HepG2 (cell line): ENCODE measurements around the gene GPR158. TPM values are rescaled to one million over a fixed set of nuclear protein-coding genes. Genes with fewer than 3 reads are reported as not detected.

Experiments used
- ATAC-seq: fragments of 200-7000 bp; cut with Tn5 transposase; 3 replicates; pipeline ENCODE4 v1.9.1; 2020; ENCODE audit warnings: mild to moderate bottlenecking, moderate library complexity
- BruUV-seq: library from RNA; stranded (reverse); fragments of 400-500 nt; replicated peaks from 2 replicates; lab custom pipeline; 2021; lab: Mats Ljungman, UMichigan
- CTCF ChIA-PET: fragments of 300-600 bp; formaldehyde crosslinking; extraction: SDS; loops from one replicate; lab custom pipeline; 2021; ENCODE audit warnings: low total read pairs, inconsistent platforms, low intra/inter-chr PET ratio; lab: Yijun Ruan, JAX
- POLR2A ChIA-PET: fragments of 350-600 bp; sonication (Branson Sonifier 250); formaldehyde crosslinking; loops from one replicate; lab custom pipeline; 2020; ENCODE audit warnings: antibody characterized with exemption, inconsistent platforms; lab: Yijun Ruan, JAX
- DNase-seq: peaks from one replicate; pipeline ENCODE4 v3.0.0-alpha.2; 2015; ENCODE audit warnings: low spot score
- FAIRE-seq: peaks from 3 replicates; lab custom pipeline; 2011; peaks lifted over from hg19 to GRCh38; lab: Jason Lieb, UNC
- H2AFZ ChIP-seq: one replicate; pipeline ENCODE4 v1.6.1; 2011; ENCODE audit warnings: low read length, inconsistent platforms
- H3K27ac ChIP-seq: fragments of 300-600 bp; 3 replicates; pipeline ENCODE4 v1.8.0; 2011; ENCODE audit warnings: mixed run types, mild to moderate bottlenecking, mixed read lengths, low read length, inconsistent platforms; ENCODE audit not compliant: insufficient read depth; ENCODE audit errors: extremely low read length
- H3K27me3 ChIP-seq, 2 experiments: fragments of 200-600 bp in 1 of 2; 2 replicates in 1 of 2; 3 replicates in 1 of 2; pipeline versions ENCODE4 v1.6.0 to v1.8.0; 2011; ENCODE audit warnings: low read length in 2 of 2, mild to moderate bottlenecking in 2 of 2, moderate library complexity in 2 of 2, inconsistent platforms in 1 of 2; ENCODE audit not compliant: insufficient read depth in 2 of 2, control insufficient read depth in 1 of 2
- H3K36me3 ChIP-seq, 2 experiments: fragments of 200-600 bp in 1 of 2; replicated peaks in 1 of 2; 2 replicates in 1 of 2; 3 replicates in 1 of 2; pipeline versions ENCODE4 v1.5.1 to v1.8.0; 2011; ENCODE audit warnings: low read length in 2 of 2, inconsistent platforms in 1 of 2; ENCODE audit not compliant: insufficient read depth in 2 of 2, control insufficient read depth in 1 of 2
- H3K4me1 ChIP-seq: 2 replicates; pipeline ENCODE4 v1.5.1; 2012; ENCODE audit warnings: low read length, inconsistent platforms; ENCODE audit not compliant: insufficient read depth
- H3K4me2 ChIP-seq: 2 replicates; pipeline ENCODE4 v1.6.0; 2011; ENCODE audit warnings: low read depth, low read length, inconsistent platforms
- H3K4me3 ChIP-seq, 3 experiments: fragments of 200-600 bp in 1 of 3; sonication (generic), shearing (Covaris generic) in 1 of 3; replicated peaks in 1 of 3; 2 replicates each; pipeline ENCODE4 v1.5.1; 2011 to 2016; ENCODE audit warnings: low read length in 3 of 3, inconsistent platforms in 2 of 3, low read depth in 2 of 3, mild to moderate bottlenecking in 2 of 3, control low read depth in 1 of 3, mixed read lengths in 1 of 3; ENCODE audit not compliant: insufficient read depth in 1 of 3
- H3K79me2 ChIP-seq: one replicate; pipeline ENCODE4 v1.6.1; 2011; ENCODE audit warnings: low read length, inconsistent platforms; ENCODE audit not compliant: insufficient read depth
- H3K9ac ChIP-seq: 2 replicates; pipeline ENCODE4 v1.6.0; 2011; ENCODE audit warnings: mild to moderate bottlenecking, low read depth, low read length, inconsistent platforms; ENCODE audit not compliant: insufficient read depth
- H3K9me3 ChIP-seq: 2 replicates; pipeline ENCODE4 v1.5.1; 2012; ENCODE audit warnings: mild to moderate bottlenecking, low read length
- H4K20me1 ChIP-seq: 2 replicates; pipeline ENCODE4 v1.6.0; 2011; ENCODE audit warnings: inconsistent platforms, mild to moderate bottlenecking, low read length, moderate library complexity; ENCODE audit not compliant: insufficient read depth
- ARID3A ChIP-seq: IDR thresholded peaks from 2 replicates; pipeline ENCODE4 v1.6.1; 2012; ENCODE audit warnings: low read depth, low read length, improper control_type of control experiment
- ARID5B ChIP-seq: IDR thresholded peaks from 2 replicates; pipeline ENCODE4 v1.4.0; 2020; ENCODE audit warnings: mild to moderate bottlenecking, missing genetic modification reagents
- BRCA1 ChIP-seq: sonication (generic); formaldehyde crosslinking; IDR thresholded peaks from 2 replicates; pipeline ENCODE4 v1.4.0; 2020; ENCODE audit warnings: missing genetic modification reagents
- EED ChIP-seq: sonication (generic); formaldehyde crosslinking; IDR thresholded peaks from 2 replicates; pipeline ENCODE4 v1.5.0; 2020; ENCODE audit warnings: mild to moderate bottlenecking, missing genetic modification reagents
- FOSL1 ChIP-seq: sonication (generic); formaldehyde crosslinking; IDR thresholded peaks from 2 replicates; pipeline ENCODE4 v1.9.0; 2021; ENCODE audit warnings: missing genetic modification reagents, borderline replicate concordance
- RFX3 ChIP-seq: IDR thresholded peaks from 2 replicates; pipeline ENCODE4 v1.6.1; 2016; ENCODE audit warnings: missing biosample characterization, missing genetic modification reagents
- RORA ChIP-seq: sonication (generic); formaldehyde crosslinking; IDR thresholded peaks from 2 replicates; pipeline ENCODE4 v1.5.0; 2020; ENCODE audit warnings: mild to moderate bottlenecking, missing genetic modification reagents, moderate library complexity
- SIN3B ChIP-seq: fragments of 150-350 bp; IDR thresholded peaks from 2 replicates; pipeline ENCODE4 v1.6.1; 2014; ENCODE audit warnings: low read length
- SNRNP70 ChIP-seq: fragments of 200-400 bp; formaldehyde crosslinking; IDR thresholded peaks from 2 replicates; pipeline ENCODE4 v1.6.1; 2017; ENCODE audit warnings: mild to moderate bottlenecking, low read depth, low read length, moderate library complexity
- TFE3 ChIP-seq: IDR thresholded peaks from 2 replicates; pipeline ENCODE4 v1.6.1; 2016
- UBTF ChIP-seq: sonication (generic); formaldehyde crosslinking; IDR thresholded peaks from 2 replicates; pipeline ENCODE4 v1.4.0; 2020; ENCODE audit warnings: mild to moderate bottlenecking, missing genetic modification reagents
- ZEB1 ChIP-seq: IDR thresholded peaks from 2 replicates; pipeline ENCODE4 v1.6.1; 2012; ENCODE audit warnings: mild to moderate bottlenecking, low read depth, inconsistent platforms; ENCODE audit not compliant: insufficient replicate concordance
- ZFY ChIP-seq: sonication (generic); formaldehyde crosslinking; IDR thresholded peaks from 2 replicates; pipeline ENCODE4 v1.4.0; 2020; ENCODE audit warnings: missing genetic modification reagents
- ZNF24 ChIP-seq: fragments of 450-650 bp; IDR thresholded peaks from 2 replicates; pipeline ENCODE4 v1.6.1; 2017; ENCODE audit warnings: antibody characterized with exemption, mild to moderate bottlenecking
- ZNF354B ChIP-seq: sonication (generic); formaldehyde crosslinking; IDR thresholded peaks from 2 replicates; pipeline ENCODE4 v1.8.0; 2022; ENCODE audit warnings: mild to moderate bottlenecking, missing genetic modification reagents
- ZNF572 ChIP-seq: sonication (generic); formaldehyde crosslinking; IDR thresholded peaks from 2 replicates; pipeline ENCODE4 v1.5.1; 2020; ENCODE audit warnings: mild to moderate bottlenecking, missing genetic modification reagents
- ZNF780A ChIP-seq: sonication (generic); formaldehyde crosslinking; IDR thresholded peaks from 2 replicates; pipeline ENCODE4 v1.8.0; 2022; ENCODE audit warnings: mild to moderate bottlenecking, missing genetic modification reagents, moderate library complexity
- WGBS: methylation state at CpG from one replicate; pipeline ENCODE4 v1.1.6; 2017; ENCODE audit warnings: low lambda C conversion rate; 5-methylcytosine and 5-hydroxymethylcytosine counted together
- in situ Hi-C: cut with HindIII; loops from 2 replicates; pipeline ENCODE4 v1.10.0; 2017; ENCODE audit warnings: low pct_unique_long_range_greater_than_20kb; ENCODE audit not compliant: extremely low pct_ligation_motif_present
- intact Hi-C: fragments of 100-400 bp; cut with micrococcal nuclease; formaldehyde crosslinking; loops from one replicate; pipeline ENCODE4 v1.10.0; 2022; ENCODE audit not compliant: unreplicated experiment
- polyA plus RNA-seq, 8 experiments: library from polyadenylated mRNA; depleted of rRNA in 3 of 8; stranded (reverse) in 7 of 8; unstranded in 1 of 8; fragments of >200 nt; fragmentation: Illumina TruSeq in 4 of 8; extraction: Trizol in 4 of 8; gene quantifications; 2 replicates each; pipeline versions ENCODE4 v1.2.1 to v1.2.3, GENCODE V29; 2011 to 2016; ENCODE audit warnings: low read depth in 4 of 8, missing spikeins in 1 of 8, mixed read lengths in 1 of 8; ENCODE audit not compliant: insufficient read depth in 1 of 8
- total RNA-seq, 5 experiments: library from RNA; depleted of rRNA; stranded (reverse); fragments of >200 nt; fragmentation: Illumina TruSeq; extraction: Trizol; gene quantifications; 2 replicates each; pipeline ENCODE4 v1.2.3, GENCODE V29; 2016; ENCODE audit warnings: low read depth in 1 of 5

GPR158 gene
- total and polyA plus RNA-seq, 2 of the 13 experiments (the other 11 are each of a cell fraction or from before 2014, with no cell fraction given): not detected

GRCh38 chr10:25633542-25633941 is 458.7 kb downstream of the GPR158 start:
- Histone ChIP-seq H3K27ac (no peak overlapping the region), H3K79me2 (no peaks in the 10 kb centered on the region), H3K4me2 (no peak overlapping the region), H3K4me1 (no peaks in the 10 kb centered on the region), H4K20me1 (no peaks in the 10 kb centered on the region), H3K9me3 (no peaks in the 10 kb centered on the region), H2AFZ (no peak overlapping the region), H3K36me3 (no peaks in the 10 kb centered on the region), H3K27me3 (no peaks in the 10 kb centered on the region; a peak in 1 of 5 replicates), H3K4me3 (no peak overlapping the region), H3K9ac (no peak overlapping the region)
- DNase-seq (no peak), ATAC-seq (no peak), FAIRE-seq (no peak)
- in situ Hi-C loops: no loop called here
- CTCF ChIA-PET: no interaction called here
- WGBS: 41% methylated on average over 2 of the region's 2 CpGs
- POLR2A ChIA-PET: no interaction called here
- intact Hi-C loops: no loop called here
- TF ChIP-seq BRCA1 (CRISPR knock-in tag): no peak
- no peak for TF ChIP-seq ZNF24
- no peak for TF ChIP-seq ZFY (CRISPR knock-in tag)
- TF ChIP-seq SIN3B: no peak
- TF ChIP-seq UBTF (CRISPR knock-in tag): no peak
- TF ChIP-seq RORA (CRISPR knock-in tag): no peak
- no peak for TF ChIP-seq TFE3 (CRISPR knock-in tag)
- TF ChIP-seq RFX3 (CRISPR knock-in tag): no peak
- TF ChIP-seq ZNF354B (CRISPR knock-in tag): no peak
- TF ChIP-seq ZNF780A (CRISPR knock-in tag): no peak
- no peak for TF ChIP-seq ARID3A
- TF ChIP-seq FOSL1 (CRISPR knock-in tag): no peak
- no peak for TF ChIP-seq ZEB1
- no peak for TF ChIP-seq ARID5B (CRISPR knock-in tag)
- TF ChIP-seq SNRNP70: no peak
- TF ChIP-seq EED (CRISPR knock-in tag): no peak
- TF ChIP-seq ZNF572 (CRISPR knock-in tag): no peak
- BruUV-seq: no TSS peak
